Measurements from ENCODE around the gene GALR2.

DNA sequence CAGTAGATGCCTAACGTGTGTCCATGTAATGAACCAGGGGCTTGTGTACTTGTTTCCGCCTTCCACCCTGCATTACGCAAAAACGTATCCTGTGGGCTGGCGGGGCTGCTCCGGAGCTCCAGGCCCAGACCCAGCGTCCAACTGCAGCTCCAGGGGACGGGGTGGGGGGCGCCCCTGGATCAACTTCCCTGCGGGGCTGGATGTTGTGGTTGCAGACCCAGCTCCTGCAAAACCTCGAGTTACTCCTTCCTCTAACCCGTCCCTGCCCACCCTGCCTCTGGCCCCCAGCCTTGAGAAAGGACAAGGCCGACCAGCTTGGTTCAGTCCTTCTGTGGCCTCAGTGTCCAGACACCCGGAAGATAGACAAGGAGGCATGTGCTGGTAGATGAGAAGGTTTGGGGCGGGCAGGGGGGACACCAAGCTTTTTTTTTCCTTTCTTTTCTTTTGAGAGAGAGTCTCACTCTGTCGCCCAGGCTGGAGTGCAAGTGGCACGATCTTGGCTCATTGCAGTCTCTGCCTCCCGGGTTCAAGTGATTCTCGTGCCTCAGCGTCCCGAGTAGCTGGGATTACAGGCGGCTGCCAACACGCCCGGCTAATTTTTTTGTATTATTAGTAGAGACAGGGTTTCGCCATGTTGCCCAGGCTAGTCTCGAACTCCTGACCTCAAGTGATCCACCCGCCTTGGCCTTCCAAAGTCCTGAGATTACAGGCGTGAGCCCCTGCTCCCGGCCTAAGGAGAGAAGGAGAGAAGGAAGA, 29.7 kb downstream of the GALR2 start:
- TF ChIP-seq, protein P1, sequence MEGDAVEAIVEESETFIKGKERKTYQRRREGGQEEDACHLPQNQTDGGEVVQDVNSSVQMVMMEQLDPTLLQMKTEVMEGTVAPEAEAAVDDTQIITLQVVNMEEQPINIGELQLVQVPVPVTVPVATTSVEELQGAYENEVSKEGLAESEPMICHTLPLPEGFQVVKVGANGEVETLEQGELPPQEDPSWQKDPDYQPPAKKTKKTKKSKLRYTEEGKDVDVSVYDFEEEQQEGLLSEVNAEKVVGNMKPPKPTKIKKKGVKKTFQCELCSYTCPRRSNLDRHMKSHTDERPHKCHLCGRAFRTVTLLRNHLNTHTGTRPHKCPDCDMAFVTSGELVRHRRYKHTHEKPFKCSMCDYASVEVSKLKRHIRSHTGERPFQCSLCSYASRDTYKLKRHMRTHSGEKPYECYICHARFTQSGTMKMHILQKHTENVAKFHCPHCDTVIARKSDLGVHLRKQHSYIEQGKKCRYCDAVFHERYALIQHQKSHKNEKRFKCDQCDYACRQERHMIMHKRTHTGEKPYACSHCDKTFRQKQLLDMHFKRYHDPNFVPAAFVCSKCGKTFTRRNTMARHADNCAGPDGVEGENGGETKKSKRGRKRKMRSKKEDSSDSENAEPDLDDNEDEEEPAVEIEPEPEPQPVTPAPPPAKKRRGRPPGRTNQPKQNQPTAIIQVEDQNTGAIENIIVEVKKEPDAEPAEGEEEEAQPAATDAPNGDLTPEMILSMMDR (IDR thresholded peaks at IDR 0.05): no peak
- TF ChIP-seq POLR2A (IDR thresholded peaks at IDR 0.05): no peak
